HEK293 (cell line): ENCODE data around the gene MUS81.

Experiments
- CTCF ChIA-PET: fragments of 350-600 bp; formaldehyde crosslinking; extraction: SDS; loops from one replicate; lab custom pipeline; 2021; ENCODE audit warnings: antibody characterized with exemption; lab: Yijun Ruan, JAX
- POLR2A ChIA-PET: fragments of 300-600 bp; formaldehyde crosslinking; extraction: SDS; loops from one replicate; lab custom pipeline; 2020; ENCODE audit warnings: antibody characterized with exemption, inconsistent platforms; lab: Yijun Ruan, JAX
- H3K27ac ChIP-seq: fragments of 200-500 bp; sonication (Bioruptor generic); 2 replicates; pipeline ENCODE4 v1.5.1; 2014; ENCODE audit warnings: low read depth, low read length, control low read depth, inconsistent platforms; ENCODE audit errors: extremely low read depth
- H3K36me3 ChIP-seq, 2 experiments: fragments of 200-500 bp in 1 of 2; sonication (Bioruptor generic) in 1 of 2; 1 replicate in 1 of 2; 2 replicates in 1 of 2; pipeline ENCODE4 v1.5.1; 2014 to 2017; ENCODE audit warnings: inconsistent platforms in 2 of 2, low read length in 2 of 2; ENCODE audit not compliant: control insufficient read depth in 2 of 2, insufficient read depth in 1 of 2
- H3K4me1 ChIP-seq: fragments of 200-500 bp; sonication (Bioruptor generic); 2 replicates; pipeline ENCODE4 v1.5.1; 2014; ENCODE audit warnings: mild to moderate bottlenecking, low read length, inconsistent platforms; ENCODE audit not compliant: control insufficient read depth, insufficient read depth
- H3K4me3 ChIP-seq: 2 replicates; pipeline ENCODE4 v1.5.1; 2011; ENCODE audit warnings: low read depth, mild to moderate bottlenecking, control low read depth, low read length, moderate library complexity
- H3K9me3 ChIP-seq: fragments of 200-500 bp; sonication (Bioruptor generic); 2 replicates; pipeline ENCODE4 v1.5.1; 2014; ENCODE audit warnings: low read depth, low read length, inconsistent platforms; ENCODE audit not compliant: control insufficient read depth, insufficient read depth
- ZBTB8A ChIP-seq: fragments of 450-650 bp; formaldehyde crosslinking; IDR thresholded peaks from 2 replicates; pipeline ENCODE4 v1.5.1; 2016; ENCODE audit warnings: missing biosample characterization, missing genetic modification characterization
- ZNF146 ChIP-seq: fragments of 450-650 bp; formaldehyde crosslinking; IDR thresholded peaks from 2 replicates; pipeline ENCODE4 v1.5.1; 2016; ENCODE audit warnings: missing biosample characterization, missing genetic modification characterization
- ZNF239 ChIP-seq: fragments of 450-650 bp; formaldehyde crosslinking; IDR thresholded peaks from 2 replicates; pipeline ENCODE4 v1.5.1; 2016; ENCODE audit warnings: missing biosample characterization, missing genetic modification characterization
- ZNF830 ChIP-seq: fragments of 450-650 bp; IDR thresholded peaks from 2 replicates; pipeline ENCODE4 v1.5.0; 2018; ENCODE audit warnings: missing biosample characterization, missing genetic modification characterization, low read depth, mild to moderate bottlenecking, moderate library complexity
- ZNF843 ChIP-seq: fragments of 450-650 bp; formaldehyde crosslinking; IDR thresholded peaks from 2 replicates; pipeline ENCODE4 v1.5.1; 2016; ENCODE audit warnings: missing biosample characterization, missing genetic modification characterization
- TF ChIP-seq, protein P1 (sequence below): fragments of 450-650 bp; formaldehyde crosslinking; IDR thresholded peaks from 2 replicates; pipeline ENCODE4 v1.5.1; 2016; ENCODE audit warnings: missing biosample characterization, missing genetic modification characterization, borderline replicate concordance
- TF ChIP-seq, protein P2 (sequence below): fragments of 450-650 bp; formaldehyde crosslinking; IDR thresholded peaks from 2 replicates; pipeline ENCODE4 v1.5.1; 2016; ENCODE audit warnings: missing biosample characterization, missing genetic modification characterization
- TF ChIP-seq, protein P3 (sequence below): fragments of 450-650 bp; formaldehyde crosslinking; IDR thresholded peaks from 2 replicates; pipeline ENCODE4 v1.5.1; 2016; ENCODE audit warnings: missing biosample characterization, missing genetic modification characterization

The MUS81 gene

DNA sequence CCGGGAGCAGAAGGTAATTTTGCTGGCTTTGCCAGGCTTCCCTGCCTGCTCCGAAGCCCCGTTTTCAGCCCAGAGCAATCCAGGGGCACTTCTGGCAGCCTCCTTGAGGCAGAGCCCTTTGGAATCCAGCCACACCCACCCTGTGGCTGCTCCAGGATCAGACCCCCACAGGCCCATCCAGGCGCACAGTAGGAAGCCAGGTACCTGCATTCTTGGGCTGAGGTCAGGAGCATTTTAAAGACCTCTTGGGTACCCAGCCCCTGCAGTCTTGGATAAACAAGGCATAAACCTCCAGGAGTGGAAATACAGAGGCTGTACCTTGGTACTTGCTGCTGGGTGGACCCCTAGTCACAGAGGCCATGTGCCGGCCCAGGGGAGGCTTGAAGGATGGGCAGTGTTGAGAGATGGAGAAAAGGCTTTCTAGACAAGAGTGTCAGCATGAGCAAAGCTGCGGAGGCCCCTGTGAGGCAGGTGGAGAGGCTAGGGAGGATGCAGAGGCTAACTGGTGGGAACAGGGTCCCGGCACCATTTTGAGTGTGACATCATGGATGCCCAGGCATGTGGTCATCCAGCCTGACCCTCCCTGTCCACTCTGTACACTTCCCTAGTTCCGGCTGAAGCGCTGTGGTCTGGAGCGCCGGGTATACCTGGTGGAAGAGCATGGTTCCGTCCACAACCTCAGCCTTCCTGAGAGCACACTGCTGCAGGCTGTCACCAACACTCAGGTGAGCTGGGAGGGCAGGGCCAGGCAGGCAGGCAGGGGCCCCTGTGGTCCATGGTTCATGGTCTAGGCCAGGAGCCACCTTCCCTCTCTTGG lies 3.9 kb downstream of the MUS81 start (continued):
- TF ChIP-seq, protein P1, sequence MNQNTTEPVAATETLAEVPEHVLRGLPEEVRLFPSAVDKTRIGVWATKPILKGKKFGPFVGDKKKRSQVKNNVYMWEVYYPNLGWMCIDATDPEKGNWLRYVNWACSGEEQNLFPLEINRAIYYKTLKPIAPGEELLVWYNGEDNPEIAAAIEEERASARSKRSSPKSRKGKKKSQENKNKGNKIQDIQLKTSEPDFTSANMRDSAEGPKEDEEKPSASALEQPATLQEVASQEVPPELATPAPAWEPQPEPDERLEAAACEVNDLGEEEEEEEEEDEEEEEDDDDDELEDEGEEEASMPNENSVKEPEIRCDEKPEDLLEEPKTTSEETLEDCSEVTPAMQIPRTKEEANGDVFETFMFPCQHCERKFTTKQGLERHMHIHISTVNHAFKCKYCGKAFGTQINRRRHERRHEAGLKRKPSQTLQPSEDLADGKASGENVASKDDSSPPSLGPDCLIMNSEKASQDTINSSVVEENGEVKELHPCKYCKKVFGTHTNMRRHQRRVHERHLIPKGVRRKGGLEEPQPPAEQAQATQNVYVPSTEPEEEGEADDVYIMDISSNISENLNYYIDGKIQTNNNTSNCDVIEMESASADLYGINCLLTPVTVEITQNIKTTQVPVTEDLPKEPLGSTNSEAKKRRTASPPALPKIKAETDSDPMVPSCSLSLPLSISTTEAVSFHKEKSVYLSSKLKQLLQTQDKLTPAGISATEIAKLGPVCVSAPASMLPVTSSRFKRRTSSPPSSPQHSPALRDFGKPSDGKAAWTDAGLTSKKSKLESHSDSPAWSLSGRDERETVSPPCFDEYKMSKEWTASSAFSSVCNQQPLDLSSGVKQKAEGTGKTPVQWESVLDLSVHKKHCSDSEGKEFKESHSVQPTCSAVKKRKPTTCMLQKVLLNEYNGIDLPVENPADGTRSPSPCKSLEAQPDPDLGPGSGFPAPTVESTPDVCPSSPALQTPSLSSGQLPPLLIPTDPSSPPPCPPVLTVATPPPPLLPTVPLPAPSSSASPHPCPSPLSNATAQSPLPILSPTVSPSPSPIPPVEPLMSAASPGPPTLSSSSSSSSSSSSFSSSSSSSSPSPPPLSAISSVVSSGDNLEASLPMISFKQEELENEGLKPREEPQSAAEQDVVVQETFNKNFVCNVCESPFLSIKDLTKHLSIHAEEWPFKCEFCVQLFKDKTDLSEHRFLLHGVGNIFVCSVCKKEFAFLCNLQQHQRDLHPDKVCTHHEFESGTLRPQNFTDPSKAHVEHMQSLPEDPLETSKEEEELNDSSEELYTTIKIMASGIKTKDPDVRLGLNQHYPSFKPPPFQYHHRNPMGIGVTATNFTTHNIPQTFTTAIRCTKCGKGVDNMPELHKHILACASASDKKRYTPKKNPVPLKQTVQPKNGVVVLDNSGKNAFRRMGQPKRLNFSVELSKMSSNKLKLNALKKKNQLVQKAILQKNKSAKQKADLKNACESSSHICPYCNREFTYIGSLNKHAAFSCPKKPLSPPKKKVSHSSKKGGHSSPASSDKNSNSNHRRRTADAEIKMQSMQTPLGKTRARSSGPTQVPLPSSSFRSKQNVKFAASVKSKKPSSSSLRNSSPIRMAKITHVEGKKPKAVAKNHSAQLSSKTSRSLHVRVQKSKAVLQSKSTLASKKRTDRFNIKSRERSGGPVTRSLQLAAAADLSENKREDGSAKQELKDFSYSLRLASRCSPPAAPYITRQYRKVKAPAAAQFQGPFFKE (tag by site-specific recombination), result no peak
- TF ChIP-seq, all 188 proteins: peak for 0

DNA sequence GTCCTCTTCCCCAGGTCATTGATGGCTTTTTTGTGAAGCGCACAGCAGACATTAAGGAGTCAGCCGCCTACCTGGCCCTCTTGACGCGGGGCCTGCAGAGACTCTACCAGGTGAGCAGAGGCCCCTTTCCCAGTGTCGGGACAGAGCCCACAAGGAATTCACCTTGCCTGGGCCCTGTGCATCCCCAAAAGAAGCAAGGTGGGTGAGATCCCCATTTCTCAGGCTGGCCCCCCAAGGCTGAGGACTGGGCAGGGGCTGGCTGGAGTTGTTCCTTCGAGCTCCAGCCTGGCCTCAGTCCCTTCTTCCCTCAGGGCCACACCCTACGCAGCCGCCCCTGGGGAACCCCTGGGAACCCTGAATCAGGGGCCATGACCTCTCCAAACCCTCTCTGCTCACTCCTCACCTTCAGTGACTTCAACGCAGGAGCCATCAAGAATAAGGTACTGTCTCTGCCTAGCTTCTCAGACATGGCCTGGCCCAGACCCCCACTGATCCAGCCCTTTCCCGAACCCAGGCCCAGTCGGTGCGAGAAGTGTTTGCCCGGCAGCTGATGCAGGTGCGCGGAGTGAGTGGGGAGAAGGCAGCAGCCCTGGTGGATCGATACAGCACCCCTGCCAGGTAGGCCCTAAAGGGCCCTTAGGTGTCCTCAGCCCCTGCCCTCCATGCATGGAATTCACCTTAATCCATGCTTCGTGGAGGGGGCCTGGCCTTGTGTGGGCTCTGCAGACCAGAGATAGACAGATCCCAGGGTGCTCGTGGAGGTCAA lies 4.7 kb downstream of the MUS81 start:
- Histone ChIP-seq H3K4me3 (no peak overlapping the region), H3K27ac (no peak overlapping the region), H3K9me3 (no peaks in the 10 kb centered on the region), H3K4me1 (0 out of 2 replicates have a peak, but pooled peaks cover under 1% of the 10 kb centered on the region), H3K36me3 (peaks cover 0 to 67% of the 10 kb centered on the region in 2 experiments; a peak in 1 of 3 replicates)
- ChIA-PET CTCF (interaction anchor here (1.1 to 2.9 kb wide), 2 partner anchors 20 to 123 kb away, joined by 3 to 18 read pairs; no protein-coding TSS in a partner anchor), POLR2A (no interaction called here)
- TF ChIP-seq ZNF146 (tag by site-specific recombination), result no peak
- TF ChIP-seq ZNF239 (tag by site-specific recombination), result no peak
- TF ChIP-seq, protein P1 (tag by site-specific recombination), result no peak
- no peak for TF ChIP-seq ZBTB8A (tag by site-specific recombination)
- TF ChIP-seq, protein P2, sequence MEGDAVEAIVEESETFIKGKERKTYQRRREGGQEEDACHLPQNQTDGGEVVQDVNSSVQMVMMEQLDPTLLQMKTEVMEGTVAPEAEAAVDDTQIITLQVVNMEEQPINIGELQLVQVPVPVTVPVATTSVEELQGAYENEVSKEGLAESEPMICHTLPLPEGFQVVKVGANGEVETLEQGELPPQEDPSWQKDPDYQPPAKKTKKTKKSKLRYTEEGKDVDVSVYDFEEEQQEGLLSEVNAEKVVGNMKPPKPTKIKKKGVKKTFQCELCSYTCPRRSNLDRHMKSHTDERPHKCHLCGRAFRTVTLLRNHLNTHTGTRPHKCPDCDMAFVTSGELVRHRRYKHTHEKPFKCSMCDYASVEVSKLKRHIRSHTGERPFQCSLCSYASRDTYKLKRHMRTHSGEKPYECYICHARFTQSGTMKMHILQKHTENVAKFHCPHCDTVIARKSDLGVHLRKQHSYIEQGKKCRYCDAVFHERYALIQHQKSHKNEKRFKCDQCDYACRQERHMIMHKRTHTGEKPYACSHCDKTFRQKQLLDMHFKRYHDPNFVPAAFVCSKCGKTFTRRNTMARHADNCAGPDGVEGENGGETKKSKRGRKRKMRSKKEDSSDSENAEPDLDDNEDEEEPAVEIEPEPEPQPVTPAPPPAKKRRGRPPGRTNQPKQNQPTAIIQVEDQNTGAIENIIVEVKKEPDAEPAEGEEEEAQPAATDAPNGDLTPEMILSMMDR, result no peak
- TF ChIP-seq, protein P3, sequence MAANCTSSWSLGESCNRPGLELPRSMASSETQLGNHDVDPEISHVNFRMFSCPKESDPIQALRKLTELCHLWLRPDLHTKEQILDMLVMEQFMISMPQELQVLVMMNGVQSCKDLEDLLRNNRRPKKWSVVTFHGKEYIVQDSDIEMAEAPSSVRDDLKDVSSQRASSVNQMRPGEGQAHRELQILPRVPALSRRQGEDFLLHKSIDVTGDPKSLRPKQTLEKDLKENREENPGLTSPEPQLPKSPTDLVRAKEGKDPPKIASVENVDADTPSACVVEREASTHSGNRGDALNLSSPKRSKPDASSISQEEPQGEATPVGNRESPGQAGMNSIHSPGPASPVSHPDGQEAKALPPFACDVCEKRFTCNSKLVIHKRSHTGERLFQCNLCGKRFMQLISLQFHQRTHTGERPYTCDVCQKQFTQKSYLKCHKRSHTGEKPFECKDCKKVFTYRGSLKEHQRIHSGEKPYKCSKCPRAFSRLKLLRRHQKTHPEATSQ, result no peak
- no peak for TF ChIP-seq ZNF830 (tag by site-specific recombination)
- no peak for TF ChIP-seq ZNF843
